ENCODE data around the gene ST3GAL2. TPM values are rescaled to one million over a fixed set of nuclear protein-coding genes. Genes with fewer than 3 reads are reported as not detected.

The ST3GAL2 gene, protein sequence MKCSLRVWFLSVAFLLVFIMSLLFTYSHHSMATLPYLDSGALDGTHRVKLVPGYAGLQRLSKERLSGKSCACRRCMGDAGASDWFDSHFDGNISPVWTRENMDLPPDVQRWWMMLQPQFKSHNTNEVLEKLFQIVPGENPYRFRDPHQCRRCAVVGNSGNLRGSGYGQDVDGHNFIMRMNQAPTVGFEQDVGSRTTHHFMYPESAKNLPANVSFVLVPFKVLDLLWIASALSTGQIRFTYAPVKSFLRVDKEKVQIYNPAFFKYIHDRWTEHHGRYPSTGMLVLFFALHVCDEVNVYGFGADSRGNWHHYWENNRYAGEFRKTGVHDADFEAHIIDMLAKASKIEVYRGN
- total RNA-seq, result 33.1 and 38.9 TPM in 2 replicates

DNA sequence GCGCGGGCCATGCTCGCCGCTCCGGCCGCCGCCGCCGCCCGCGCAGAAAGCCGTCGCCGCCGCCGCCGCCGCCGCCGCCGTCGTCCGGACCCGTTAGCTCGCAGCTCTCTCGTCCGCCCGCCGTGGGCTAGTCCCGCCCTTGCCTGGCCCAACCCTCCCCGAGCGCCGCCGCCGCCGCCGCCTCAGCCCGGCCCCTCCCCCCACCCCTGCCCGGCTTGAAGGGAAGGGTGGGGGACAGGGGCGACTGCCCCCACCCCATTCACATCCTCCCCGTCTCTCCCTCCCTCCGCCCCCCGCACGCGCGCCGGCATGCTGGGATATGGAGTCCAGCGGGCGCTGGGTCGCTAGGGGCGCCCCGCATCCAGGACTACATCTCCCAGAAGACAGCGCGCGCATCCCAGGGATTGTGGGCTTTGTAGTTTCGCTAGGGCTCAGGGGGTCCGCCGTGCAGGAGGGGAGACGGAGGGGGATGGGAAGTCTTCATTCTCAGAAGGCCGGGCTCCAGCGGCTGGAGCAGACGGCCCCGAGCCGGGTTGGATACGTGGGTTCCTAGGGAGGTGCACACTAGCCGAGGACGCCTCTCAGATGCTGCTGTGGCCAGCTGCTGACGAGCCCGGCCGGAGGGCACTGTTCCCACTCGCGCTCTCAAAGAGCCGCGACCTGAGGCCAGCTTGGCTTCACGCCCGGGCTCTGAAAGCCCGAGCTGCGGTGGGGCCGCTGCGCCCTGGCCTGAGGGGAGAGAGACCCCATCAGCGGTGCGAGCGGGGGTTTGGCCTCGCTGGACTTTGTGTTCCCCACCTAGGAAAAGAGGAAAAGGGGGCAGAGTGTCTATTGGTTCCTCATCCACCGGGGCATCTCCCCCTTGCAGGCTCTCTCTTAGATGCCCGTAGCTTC is at the start of gene ST3GAL2:
ST3GAL2 (minus strand) TSS at position 132 of the 894 bp plus-strand sequence. CDS start 40,570 bp downstream, outside the sequence.

DNA sequence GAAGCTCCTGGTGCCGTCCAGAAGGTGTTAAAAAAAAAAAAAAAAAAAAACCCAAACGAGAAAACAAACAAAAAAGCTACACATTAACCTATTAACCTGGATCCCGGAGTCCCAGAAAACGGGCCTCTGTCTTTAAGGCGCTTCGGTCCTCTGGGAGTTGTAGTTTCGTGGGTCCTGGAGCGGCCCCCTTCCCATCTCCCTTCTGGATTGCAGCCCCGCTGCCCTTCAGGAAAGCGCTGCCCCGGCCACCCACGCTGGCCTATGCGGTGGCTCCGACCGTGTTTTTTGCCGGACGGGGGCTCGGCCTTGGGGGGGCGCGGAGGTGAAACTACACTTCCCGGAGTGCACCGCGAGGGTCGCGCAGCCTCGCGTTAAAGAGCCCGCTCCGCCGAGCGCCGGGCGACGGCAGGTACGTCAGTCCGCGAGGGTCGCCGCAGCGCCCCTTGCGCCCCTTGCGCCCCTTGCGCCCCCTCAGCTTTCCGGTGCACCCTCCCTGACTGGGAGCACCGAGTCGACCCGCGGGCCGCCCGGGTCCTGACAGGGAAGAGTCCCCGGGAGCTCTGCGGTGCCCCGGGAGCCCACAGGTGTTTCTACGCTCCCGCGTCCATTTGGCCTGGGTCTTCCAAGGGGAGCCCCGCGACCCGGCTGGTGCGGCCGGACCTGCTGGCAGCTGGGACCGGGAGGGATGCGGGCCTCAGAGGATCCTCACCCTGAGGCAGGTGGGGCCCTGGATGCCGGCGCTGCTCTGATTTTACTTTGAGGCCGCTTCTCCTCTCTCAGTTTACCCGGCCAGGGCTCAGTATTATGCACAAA is 15.5 kb upstream of the ST3GAL2 start, which contains the start of gene FCSK:
FCSK (plus strand) TSS at position 374 of the 813 bp plus-strand sequence. CDS start 8,596 bp downstream, outside the sequence.

Other genes with a start within 250 kb of the ST3GAL2 start
- 47.8 and 56.8 TPM in 2 replicates for gene EXOSC6, start 187.2 kb downstream of the ST3GAL2 start, total RNA-seq
- 215 and 281 TPM in 2 replicates for gene AARS1, start 149.6 kb downstream of the ST3GAL2 start, total RNA-seq
- 21.0 and 22.5 TPM in 2 replicates for gene DDX19B, start 139.9 kb downstream of the ST3GAL2 start, total RNA-seq
- gene DDX19A, start 92.2 kb downstream of the ST3GAL2 start, total RNA-seq, result 45.2 and 49.8 TPM in 2 replicates
- 8.7 and 12.3 TPM in 2 replicates for gene FCSK, start 15.5 kb upstream of the ST3GAL2 start, total RNA-seq
- gene COG4, start 84.5 kb upstream of the ST3GAL2 start, total RNA-seq, result 76.0 and 86.2 TPM in 2 replicates
- gene SF3B3, start 84.7 kb upstream of the ST3GAL2 start, total RNA-seq, result 153 and 164 TPM in 2 replicates
- gene IL34, start 207.5 kb upstream of the ST3GAL2 start, total RNA-seq, result 8.1 and 27.3 TPM in 2 replicates
- 29.5 and 31.2 TPM in 2 replicates for gene MTSS2, start 247.0 kb upstream of the ST3GAL2 start, total RNA-seq